Osteocyte (in vitro differentiated cells): Measurements from ENCODE around the gene ROCK2. TPM values are rescaled to one million over a fixed set of nuclear protein-coding genes. Genes with fewer than 3 reads are reported as not detected.

Experiments
- DNase-seq: peaks from one replicate; pipeline ENCODE4 v3.0.0; 2021; ENCODE audit warnings: mixed read lengths; ENCODE audit not compliant: unreplicated experiment; ENCODE audit errors: extremely low spot score
- H3K27ac Mint-ChIP-seq: one replicate; pipeline ENCODE4 v1.8.0; 2021; ENCODE audit warnings: mild to moderate bottlenecking, mixed read lengths; ENCODE audit not compliant: unreplicated experiment
- H3K27me3 Mint-ChIP-seq: one replicate; pipeline ENCODE4 v1.8.0; 2021; ENCODE audit warnings: mixed read lengths; ENCODE audit not compliant: unreplicated experiment
- H3K36me3 Mint-ChIP-seq: one replicate; pipeline ENCODE4 v1.8.0; 2021; ENCODE audit warnings: mixed read lengths; ENCODE audit not compliant: unreplicated experiment
- H3K4me1 Mint-ChIP-seq: one replicate; pipeline ENCODE4 v1.8.0; 2021; ENCODE audit warnings: mixed read lengths; ENCODE audit not compliant: unreplicated experiment
- H3K4me3 Mint-ChIP-seq: one replicate; pipeline ENCODE4 v1.8.0; 2021; ENCODE audit warnings: mild to moderate bottlenecking, moderate library complexity, mixed read lengths; ENCODE audit not compliant: unreplicated experiment
- H3K9me3 Mint-ChIP-seq: one replicate; pipeline ENCODE4 v1.8.0; 2021; ENCODE audit warnings: mixed read lengths; ENCODE audit not compliant: unreplicated experiment
- total RNA-seq: library from RNA; stranded (reverse); gene quantifications from 2 replicates; pipeline ENCODE4 v1.2.1, GENCODE V29; 2021
- TF ChIP-seq, protein P1 (sequence below): fragments of 200-600 bp; sonication (generic); IDR thresholded peaks from 2 replicates; pipeline ENCODE4 v1.5.0; 2021; ENCODE audit warnings: antibody characterized with exemption, mild to moderate bottlenecking, moderate library complexity

The ROCK2 gene
- total RNA-seq, 1 donor from 2014 or later, result 56.4 TPM

DNA sequence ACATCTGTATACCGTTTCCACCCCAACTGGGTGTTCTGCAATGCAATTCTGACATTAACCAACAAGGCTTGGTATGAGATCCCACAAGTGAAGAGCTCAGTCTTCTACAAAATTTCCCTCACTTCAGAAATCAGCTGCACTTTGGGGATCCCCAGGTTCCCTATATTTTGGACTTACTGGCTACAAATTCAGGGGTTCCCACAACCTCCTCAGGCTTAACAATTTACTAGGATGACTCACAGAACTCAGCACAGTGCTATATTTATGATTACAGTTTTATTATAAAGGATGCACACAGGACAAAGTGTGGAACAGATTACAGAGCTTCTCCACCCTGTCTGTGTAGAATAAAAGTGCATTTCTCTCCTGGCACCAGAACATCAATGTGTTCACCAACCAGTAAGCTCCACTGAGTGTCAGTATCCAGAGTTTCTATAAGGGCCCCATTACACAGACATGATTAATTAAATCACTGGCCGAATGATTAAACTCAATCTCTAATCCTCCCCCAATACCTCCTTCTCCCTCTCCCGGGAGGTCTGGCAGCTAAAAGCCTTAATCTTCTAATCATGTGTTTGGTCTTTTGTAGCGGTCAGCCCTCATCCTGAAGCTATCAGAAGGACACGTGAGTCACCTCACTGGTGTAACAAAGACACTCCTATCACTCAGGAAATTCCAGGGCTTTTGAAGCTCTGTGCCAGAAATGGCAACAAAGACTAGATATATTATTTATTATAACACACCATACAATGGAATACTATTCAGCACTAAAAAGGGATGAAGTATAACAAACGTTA, 104.6 kb downstream of the ROCK2 start:
- DNase-seq, result no peak
- Mint-ChIP-seq H3K36me3 (peaks cover 9% of the 10 kb centered on the region), H3K4me3 (no peak overlapping the region), H3K27ac (no peak overlapping the region), H3K27me3 (no peaks in the 10 kb centered on the region), H3K9me3 (no peaks in the 10 kb centered on the region), H3K4me1 (peaks cover 14% of the 10 kb centered on the region)
- TF ChIP-seq, protein P1, sequence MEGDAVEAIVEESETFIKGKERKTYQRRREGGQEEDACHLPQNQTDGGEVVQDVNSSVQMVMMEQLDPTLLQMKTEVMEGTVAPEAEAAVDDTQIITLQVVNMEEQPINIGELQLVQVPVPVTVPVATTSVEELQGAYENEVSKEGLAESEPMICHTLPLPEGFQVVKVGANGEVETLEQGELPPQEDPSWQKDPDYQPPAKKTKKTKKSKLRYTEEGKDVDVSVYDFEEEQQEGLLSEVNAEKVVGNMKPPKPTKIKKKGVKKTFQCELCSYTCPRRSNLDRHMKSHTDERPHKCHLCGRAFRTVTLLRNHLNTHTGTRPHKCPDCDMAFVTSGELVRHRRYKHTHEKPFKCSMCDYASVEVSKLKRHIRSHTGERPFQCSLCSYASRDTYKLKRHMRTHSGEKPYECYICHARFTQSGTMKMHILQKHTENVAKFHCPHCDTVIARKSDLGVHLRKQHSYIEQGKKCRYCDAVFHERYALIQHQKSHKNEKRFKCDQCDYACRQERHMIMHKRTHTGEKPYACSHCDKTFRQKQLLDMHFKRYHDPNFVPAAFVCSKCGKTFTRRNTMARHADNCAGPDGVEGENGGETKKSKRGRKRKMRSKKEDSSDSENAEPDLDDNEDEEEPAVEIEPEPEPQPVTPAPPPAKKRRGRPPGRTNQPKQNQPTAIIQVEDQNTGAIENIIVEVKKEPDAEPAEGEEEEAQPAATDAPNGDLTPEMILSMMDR, result no peak

DNA sequence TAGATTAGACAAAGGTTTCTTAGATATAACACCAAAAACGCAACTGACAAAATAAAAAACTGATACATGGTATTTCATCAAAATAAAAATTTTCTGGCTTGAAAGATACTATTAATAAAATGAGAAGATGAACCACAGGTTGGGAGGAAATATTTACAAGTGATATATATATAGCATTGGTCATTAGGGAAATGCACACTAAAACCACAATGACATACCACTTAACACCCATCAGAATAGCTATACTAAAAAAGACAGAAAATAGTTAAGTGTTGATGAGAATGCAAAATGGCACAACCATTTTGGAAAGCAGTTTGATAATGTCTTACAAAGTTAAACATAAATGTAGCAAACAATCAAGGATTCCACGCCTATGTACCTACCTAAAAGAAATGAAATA, 105.3 kb downstream of the ROCK2 start:
- peaks cover 14% of the 10 kb centered on the region for H3K4me1 Mint-ChIP-seq
- no peak for DNase-seq
- no peak overlapping the region for H3K4me3 Mint-ChIP-seq
- peaks cover 9% of the 10 kb centered on the region for H3K36me3 Mint-ChIP-seq
- H3K27ac Mint-ChIP-seq, result no peak overlapping the region
- no peaks in the 10 kb centered on the region for H3K27me3 Mint-ChIP-seq
- H3K9me3 Mint-ChIP-seq, result no peaks in the 10 kb centered on the region
- TF ChIP-seq, protein P1, result no peak

DNA sequence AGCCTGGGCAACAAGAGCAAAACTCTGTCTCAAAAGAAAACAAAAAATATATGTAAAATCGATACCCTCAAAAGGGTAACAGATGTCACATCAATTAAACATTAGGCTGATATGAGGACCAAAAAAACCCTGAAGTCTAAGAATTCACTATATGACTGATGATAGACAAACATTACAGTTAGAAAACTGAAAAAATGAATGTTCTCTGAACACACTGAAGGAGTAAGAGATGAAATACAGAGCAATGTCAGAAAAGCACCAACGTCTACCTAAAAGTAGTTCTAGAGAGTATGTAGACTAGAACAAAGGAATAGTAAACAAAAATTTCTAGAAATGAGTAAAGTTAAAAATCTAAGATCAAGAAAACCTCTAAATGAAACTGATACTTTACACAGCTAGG, 107.3 kb downstream of the ROCK2 start:
- no peaks in the 10 kb centered on the region for H3K9me3 Mint-ChIP-seq
- no peak overlapping the region for H3K4me3 Mint-ChIP-seq
- no peak overlapping the region for H3K27ac Mint-ChIP-seq
- DNase-seq, result no peak
- TF ChIP-seq, protein P1, result no peak
- peaks cover 3% of the 10 kb centered on the region for H3K36me3 Mint-ChIP-seq
- no peaks in the 10 kb centered on the region for H3K27me3 Mint-ChIP-seq
- peaks cover 12% of the 10 kb centered on the region for H3K4me1 Mint-ChIP-seq

DNA sequence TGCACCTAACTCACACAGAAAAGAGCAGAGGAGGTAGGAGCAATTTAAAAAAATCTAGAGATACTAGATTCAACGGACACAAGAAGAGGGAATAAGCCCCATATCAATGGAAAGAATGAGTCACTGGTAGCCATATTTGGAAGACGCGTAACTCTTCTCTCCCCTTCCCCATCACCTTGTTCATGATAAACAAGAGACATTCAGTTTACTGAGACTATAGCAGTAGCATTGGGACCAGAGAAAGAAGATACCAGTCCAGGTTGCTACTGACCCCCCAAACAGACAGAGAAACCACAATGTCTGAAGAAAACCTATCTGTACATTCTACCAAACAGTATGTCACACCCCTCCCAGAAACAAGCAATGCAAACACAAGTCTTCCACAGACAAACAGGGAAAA, 108.1 kb downstream of the ROCK2 start:
- Mint-ChIP-seq H3K36me3 (peaks cover 3% of the 10 kb centered on the region), H3K27ac (peak overlapping the region; percentile 19), H3K9me3 (no peaks in the 10 kb centered on the region), H3K4me3 (no peak overlapping the region), H3K4me1 (peaks cover 12% of the 10 kb centered on the region), H3K27me3 (no peaks in the 10 kb centered on the region)
- no peak for DNase-seq
- TF ChIP-seq, protein P1, result no peak

DNA sequence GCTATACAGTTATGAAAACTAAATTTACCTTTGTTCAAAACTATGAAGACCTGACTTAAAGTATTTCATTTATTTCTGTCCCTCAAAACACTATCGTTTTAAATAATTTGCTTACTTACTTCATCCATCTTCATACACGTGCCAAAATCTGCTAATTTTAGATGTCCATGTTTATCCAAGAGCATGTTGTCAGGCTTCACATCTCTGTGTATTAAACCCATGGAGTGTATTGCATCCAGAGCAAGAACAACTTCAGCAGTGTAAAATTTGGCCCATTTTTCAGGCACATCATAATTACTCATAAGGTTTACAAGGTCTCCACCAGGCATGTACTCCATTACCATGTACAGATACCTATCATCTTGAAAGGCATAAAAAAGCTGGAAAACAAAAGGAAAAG, 108.9 kb downstream of the ROCK2 start:
- DNase-seq, result no peak
- no peak overlapping the region for H3K27ac Mint-ChIP-seq

More for the DNA sequence above, 108.9 kb downstream of the ROCK2 start:
- Mint-ChIP-seq H3K36me3 (peaks cover 3% of the 10 kb centered on the region), H3K27me3 (no peaks in the 10 kb centered on the region), H3K9me3 (no peaks in the 10 kb centered on the region), H3K4me1 (peaks cover 12% of the 10 kb centered on the region), H3K4me3 (no peak overlapping the region)
- TF ChIP-seq, protein P1, result no peak
